H1 (cell line): Measurements from ENCODE around the gene VPS13C. TPM values are rescaled to one million over a fixed set of nuclear protein-coding genes. Genes with fewer than 3 reads are reported as not detected.

Experiments used
- CTCF ChIA-PET: fragments of 300-600 bp; sonication (Branson Sonifier 250); formaldehyde crosslinking; loops from one replicate; lab custom pipeline; 2021; ENCODE audit not compliant: partially characterized antibody; lab: Charles Lee
- POLR2A ChIA-PET: fragments of 300-600 bp; sonication (Branson Sonifier 250); formaldehyde crosslinking; loops from one replicate; lab custom pipeline; 2021; ENCODE audit warnings: inconsistent platforms; ENCODE audit not compliant: partially characterized antibody; lab: Charles Lee
- DNase-seq, 2 experiments: peaks; one replicate each; pipeline versions ENCODE4 v3.0.0 to v3.0.0-alpha.2; 2010 to 2022; ENCODE audit warnings: low spot score in 2 of 2, low read depth in 1 of 2, mixed read lengths in 1 of 2
- FAIRE-seq: peaks from 2 replicates; lab custom pipeline; 2011; peaks lifted over from hg19 to GRCh38; lab: Jason Lieb, UNC
- H2AFZ ChIP-seq: 2 replicates; pipeline ENCODE4 v1.8.1; 2012; ENCODE audit warnings: low read length, inconsistent platforms
- H2AK5ac ChIP-seq: 2 replicates; pipeline ENCODE4 v1.6.1; 2013; ENCODE audit warnings: low read depth, low read length
- H2BK120ac ChIP-seq: replicated peaks from 2 replicates; pipeline ENCODE3; 2013; ENCODE audit warnings: low read depth, low read length, inconsistent platforms
- H2BK12ac ChIP-seq: 2 replicates; pipeline ENCODE4 v1.6.1; 2013; ENCODE audit warnings: low read depth, low read length
- H2BK15ac ChIP-seq: 2 replicates; pipeline ENCODE4 v1.6.1; 2013; ENCODE audit warnings: low read length
- H2BK20ac ChIP-seq: 2 replicates; pipeline ENCODE4 v1.6.1; 2013; ENCODE audit warnings: low read length
- H2BK5ac ChIP-seq: 2 replicates; pipeline ENCODE4 v1.6.1; 2013; ENCODE audit warnings: low read depth, low read length
- H3K14ac ChIP-seq: 2 replicates; pipeline ENCODE4 v1.6.1; 2013; ENCODE audit warnings: inconsistent platforms; ENCODE audit not compliant: insufficient read length
- H3K18ac ChIP-seq: 2 replicates; pipeline ENCODE4 v1.6.1; 2013; ENCODE audit warnings: low read length; ENCODE audit errors: extremely low read depth
- H3K23ac ChIP-seq: 2 replicates; pipeline ENCODE4 v1.6.1; 2013; ENCODE audit warnings: inconsistent platforms; ENCODE audit not compliant: insufficient read length
- H3K23me2 ChIP-seq: 2 replicates; pipeline ENCODE4 v1.6.1; 2013; ENCODE audit warnings: low read depth, low read length
- H3K27ac ChIP-seq: 2 replicates; pipeline ENCODE4 v1.6.1; 2011; ENCODE audit warnings: low read depth, low read length, inconsistent platforms
- H3K27me3 ChIP-seq, 4 experiments: replicated peaks in 1 of 4; 1 replicate in 1 of 4; 2 replicates in 3 of 4; pipeline versions ENCODE4 v1.6.1 to v1.8.1; 2011 to 2013; ENCODE audit warnings: low read length in 3 of 4, mild to moderate bottlenecking in 3 of 4, inconsistent platforms in 2 of 4, mixed read lengths in 2 of 4, moderate library complexity in 1 of 4; ENCODE audit not compliant: control insufficient read depth in 3 of 4, insufficient read depth in 3 of 4; ENCODE audit errors: extremely low read depth in 1 of 4
- H3K36me3 ChIP-seq, 4 experiments: 2 replicates each; pipeline versions ENCODE4 v1.6.1 to v1.8.1; 2011 to 2013; ENCODE audit warnings: mild to moderate bottlenecking in 4 of 4, low read length in 3 of 4, moderate library complexity in 2 of 4, control low read depth in 1 of 4, inconsistent platforms in 1 of 4; ENCODE audit not compliant: insufficient read depth in 4 of 4, control insufficient read depth in 2 of 4
- H3K4ac ChIP-seq: replicated peaks from 2 replicates; pipeline ENCODE3; 2013; ENCODE audit warnings: low read length, low read depth, mixed read lengths, inconsistent platforms; ENCODE audit not compliant: insufficient read length
- H3K4me1 ChIP-seq, 4 experiments: replicated peaks in 1 of 4; 1 replicate in 1 of 4; 2 replicates in 3 of 4; pipeline versions ENCODE4 v1.6.1 to v1.8.1; 2011 to 2013; ENCODE audit warnings: low read length in 3 of 4, inconsistent platforms in 2 of 4, mixed read lengths in 1 of 4; ENCODE audit not compliant: insufficient read depth in 4 of 4, control insufficient read depth in 3 of 4
- H3K4me2 ChIP-seq, 2 experiments: 2 replicates each; pipeline versions ENCODE4 v1.6.1 to v1.8.1; 2011 to 2013; ENCODE audit warnings: low read depth in 2 of 2, low read length in 2 of 2, control low read depth in 1 of 2, inconsistent platforms in 1 of 2, mild to moderate bottlenecking in 1 of 2; ENCODE audit not compliant: insufficient read depth in 1 of 2
- H3K4me3 ChIP-seq, 4 experiments: fragments of 200-600, 300-600 bp in 1 of 4; sonication (generic), shearing (Covaris generic), sonication (Bioruptor Twin) in 1 of 4; 2 replicates each; pipeline versions ENCODE4 v1.5.1 to v1.8.1; 2011 to 2016; ENCODE audit warnings: low read length in 4 of 4, low read depth in 3 of 4, control low read depth in 2 of 4, inconsistent platforms in 2 of 4, mild to moderate bottlenecking in 2 of 4, mixed read lengths in 1 of 4, moderate library complexity in 1 of 4; ENCODE audit not compliant: insufficient read depth in 2 of 4; ENCODE audit errors: extremely low read depth in 1 of 4
- H3K56ac ChIP-seq: replicated peaks from 2 replicates; pipeline ENCODE3; 2013; ENCODE audit warnings: low read depth, mild to moderate bottlenecking, mixed read lengths, low read length, inconsistent platforms; ENCODE audit not compliant: insufficient read length
- H3K79me1 ChIP-seq: 2 replicates; pipeline ENCODE4 v1.6.1; 2013; ENCODE audit warnings: low read depth, low read length, control low read depth
- H3K79me2 ChIP-seq, 2 experiments: 2 replicates each; pipeline versions ENCODE4 v1.6.1 to v1.8.1; 2012 to 2013; ENCODE audit warnings: low read length in 2 of 2, mild to moderate bottlenecking in 2 of 2, inconsistent platforms in 1 of 2; ENCODE audit not compliant: insufficient read depth in 2 of 2, control insufficient read depth in 1 of 2
- H3K9ac ChIP-seq, 4 experiments: replicated peaks in 1 of 4; 1 replicate in 1 of 4; 2 replicates in 3 of 4; pipeline versions ENCODE4 v1.6.1 to v1.8.1; 2011 to 2013; ENCODE audit warnings: low read depth in 3 of 4, low read length in 3 of 4, control low read depth in 2 of 4, mild to moderate bottlenecking in 2 of 4, moderate library complexity in 2 of 4, inconsistent platforms in 1 of 4; ENCODE audit errors: extremely low read depth in 1 of 4
- H3K9me3 ChIP-seq, 2 experiments: 2 replicates each; pipeline versions ENCODE4 v1.6.1 to v1.8.1; 2012 to 2013; ENCODE audit warnings: mild to moderate bottlenecking in 2 of 2, moderate library complexity in 2 of 2, control low read depth in 1 of 2, inconsistent platforms in 1 of 2, low read depth in 1 of 2, low read length in 1 of 2, mixed read lengths in 1 of 2; ENCODE audit not compliant: insufficient read depth in 2 of 2
- H4K20me1 ChIP-seq, 2 experiments: replicated peaks in 1 of 2; 2 replicates each; pipeline versions ENCODE3 to v1.8.1; 2011 to 2013; ENCODE audit warnings: inconsistent platforms in 2 of 2, low read length in 2 of 2, mild to moderate bottlenecking in 1 of 2; ENCODE audit not compliant: insufficient read depth in 2 of 2, control insufficient read depth in 1 of 2
- H4K5ac ChIP-seq: 2 replicates; pipeline ENCODE4 v1.6.1; 2013; ENCODE audit warnings: low read length, low read depth, mixed read lengths, inconsistent platforms; ENCODE audit not compliant: insufficient read length
- H4K8ac ChIP-seq: 2 replicates; pipeline ENCODE4 v1.8.0; 2013; ENCODE audit warnings: mild to moderate bottlenecking, moderate library complexity, low read length, inconsistent platforms; ENCODE audit not compliant: insufficient read depth; ENCODE audit errors: extremely low read depth
- H4K91ac ChIP-seq: replicated peaks from 2 replicates; pipeline ENCODE3; 2013; ENCODE audit warnings: low read length, mixed read lengths, inconsistent platforms; ENCODE audit not compliant: insufficient read length
- CBX5 ChIP-seq: fragments of 300-800, 300-1000 bp; sonication (generic); IDR thresholded peaks from 2 replicates; pipeline ENCODE4 v1.7.1; 2016; ENCODE audit warnings: antibody characterized with exemption, low read length, low read depth
- CBX8 ChIP-seq: fragments of 300-800, 300-1000 bp; sonication (generic); IDR thresholded peaks from 2 replicates; pipeline ENCODE4 v1.7.1; 2016; ENCODE audit warnings: low read depth, low read length, borderline replicate concordance
- CEBPB ChIP-seq: IDR thresholded peaks from 2 replicates; pipeline ENCODE4 v1.6.1; 2012; ENCODE audit warnings: low read depth, low read length
- GTF2F1 ChIP-seq: IDR thresholded peaks from 2 replicates; pipeline ENCODE4 v1.6.1; 2012; ENCODE audit warnings: low read depth, low read length, improper control_type of control experiment, borderline replicate concordance
- HDAC6 ChIP-seq: IDR thresholded peaks from one replicate; pipeline ENCODE4 v1.7.1; 2012; ENCODE audit warnings: low read depth, mild to moderate bottlenecking, inconsistent platforms, low read length, moderate library complexity
- JUN ChIP-seq: IDR thresholded peaks from 2 replicates; pipeline ENCODE4 v1.6.1; 2011; ENCODE audit warnings: low read depth, mild to moderate bottlenecking, improper control_type of control experiment, low read length
- JUND ChIP-seq: IDR thresholded peaks from 2 replicates; pipeline ENCODE4 v1.6.1; 2011; ENCODE audit warnings: mild to moderate bottlenecking, improper control_type of control experiment, low read length
- KDM4A ChIP-seq: IDR thresholded peaks from one replicate; pipeline ENCODE4 v1.7.1; 2012; ENCODE audit warnings: low read depth, mild to moderate bottlenecking, moderate library complexity, low read length, inconsistent platforms; ENCODE audit not compliant: severe bottlenecking
- PHF8 ChIP-seq: fragments of 200-600 bp; sonication (generic); conservative IDR thresholded peaks from 2 replicates; pipeline ENCODE4 v1.7.1; 2012; ENCODE audit warnings: low read depth, mild to moderate bottlenecking, inconsistent platforms, low read length, moderate library complexity
- RNF2 ChIP-seq: fragments of 200-900, 300-1000 bp; sonication (generic); IDR thresholded peaks from 2 replicates; pipeline ENCODE4 v1.7.1; 2016; ENCODE audit warnings: borderline replicate concordance, low read depth, mild to moderate bottlenecking, antibody characterized with exemption, low read length; ENCODE audit not compliant: poor library complexity, severe bottlenecking; ENCODE audit errors: missing control alignments
- SUZ12 ChIP-seq: fragments of 200-600 bp; sonication (generic); IDR thresholded peaks from 2 replicates; pipeline ENCODE4 v1.6.1; 2012; ENCODE audit warnings: mild to moderate bottlenecking, inconsistent platforms, low read length, moderate library complexity, mixed read lengths
- TAF7 ChIP-seq: optimal IDR thresholded peaks from 2 replicates; pipeline ENCODE3; 2011; ENCODE audit warnings: low read depth, mild to moderate bottlenecking, inconsistent platforms, low read length, moderate library complexity, borderline replicate concordance
- TBP ChIP-seq: IDR thresholded peaks from 2 replicates; pipeline ENCODE4 v1.6.1; 2011; ENCODE audit warnings: low read depth, low read length, improper control_type of control experiment
- WGBS, 2 experiments: shearing (Covaris generic) in 1 of 2; methylation state at CpG; one replicate each; pipeline versions ENCODE4 v1.1.6 to v1.1.7; 2013 to 2015; ENCODE audit warnings: low lambda C conversion rate in 2 of 2, mixed read lengths in 2 of 2, inconsistent platforms in 1 of 2, low coverage in 1 of 2, missing lambda C conversion rate in 1 of 2; ENCODE audit not compliant: insufficient replicate concordance in 2 of 2, insufficient coverage in 1 of 2, insufficient read length in 1 of 2; ENCODE audit errors: extremely low coverage in 1 of 2, missing lambda C conversion rate in 1 of 2; 5-methylcytosine and 5-hydroxymethylcytosine counted together
- polyA plus RNA-seq, 7 experiments: library from polyadenylated mRNA; depleted of rRNA in 3 of 7; stranded (reverse) in 5 of 7; unstranded in 2 of 7; fragments of >200 nt in 5 of 7; fragments of 200-250 nt in 2 of 7; gene quantifications; 1 replicate in 5 of 7; 2 replicates in 1 of 7; 4 replicates in 1 of 7; pipeline versions ENCODE4 v1.2.1 to v1.2.3, GENCODE V29; 2011 to 2013; ENCODE audit warnings: missing spikeins in 2 of 7, mixed read lengths in 2 of 7
- total RNA-seq: library from RNA; stranded (reverse); fragmentation: NEBNext Ultra II Directional; extraction: Animal tissue kit (Norgen Biotek cat#: 25700); gene quantifications from 2 replicates; pipeline ENCODE4 v1.2.1, GENCODE V29; 2021

VPS13C gene
- total and polyA plus RNA-seq, 2 of the 8 experiments (the other 6 are each of a cell fraction or from before 2014, with no cell fraction given), result 4.8 to 18.8 TPM

DNA sequence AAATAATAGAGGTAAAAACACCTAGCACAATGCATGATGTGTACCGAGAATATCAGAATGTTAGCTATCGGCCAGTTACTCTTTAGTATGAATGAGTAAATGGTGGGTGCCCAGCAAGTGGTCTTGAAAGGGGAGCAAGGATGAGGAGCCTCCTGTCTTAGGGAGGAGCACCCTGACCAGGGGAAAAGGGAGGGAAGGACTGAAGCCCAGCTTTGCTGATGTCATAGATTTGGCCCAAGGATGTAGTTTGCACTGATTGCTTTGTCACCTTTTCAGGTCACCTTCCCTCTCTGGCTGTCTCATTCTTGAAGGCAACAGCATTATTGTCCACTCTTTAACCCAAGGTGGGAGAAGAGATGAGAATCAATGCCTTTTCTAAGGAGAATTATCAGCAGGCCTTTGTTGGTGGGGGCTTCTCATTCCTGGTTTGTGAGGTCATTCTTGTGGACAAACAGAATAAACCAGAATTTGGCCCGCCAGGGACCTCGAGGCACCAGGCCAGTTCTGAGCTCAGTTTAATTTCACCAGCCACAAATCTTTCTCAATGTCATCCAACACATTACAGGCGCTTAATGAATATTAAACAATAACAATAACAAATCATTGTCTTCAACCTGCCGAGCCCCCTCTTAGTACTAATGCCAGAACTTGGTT, 231.3 kb downstream of the VPS13C start:
- no peak overlapping the region for H3K4me3 ChIP-seq
- no peaks in the 10 kb centered on the region for H3K23me2 ChIP-seq
- H3K27ac ChIP-seq, result no peak overlapping the region
- H2AK5ac ChIP-seq, result no peak overlapping the region
- H4K91ac ChIP-seq, result no peak overlapping the region
- H3K9ac ChIP-seq, result no peak overlapping the region
- no peaks in the 10 kb centered on the region for H3K9me3 ChIP-seq
- no peaks in the 10 kb centered on the region for H4K20me1 ChIP-seq
- no peak overlapping the region for H4K8ac ChIP-seq
- no peak overlapping the region for H3K4ac ChIP-seq
- 89% methylated on average over 6 of the region's 6 CpGs; no CpG with 5 or more reads in 1 of the 2 experiments for WGBS, 2 experiments
- no peak overlapping the region; the same call in 1 of the 2 replicates for H2BK15ac ChIP-seq
- H4K5ac ChIP-seq, result no peak overlapping the region
- H3K79me2 ChIP-seq, result no peaks in the 10 kb centered on the region
- no peak for DNase-seq
- H3K79me1 ChIP-seq, result no peaks in the 10 kb centered on the region
- H2BK12ac ChIP-seq, result no peak overlapping the region
- peaks cover 0 to 9% (median under 1%) of the 10 kb centered on the region in 4 experiments; a peak in 3 of 7 replicates for H3K4me1 ChIP-seq
- ChIA-PET CTCF (interaction anchor here (1.0 to 3.6 kb wide), 6 partner anchors 9 to 127 kb away, joined by 3 to 18 read pairs (median 4); no protein-coding TSS in a partner anchor), POLR2A (no interaction called here)
- H3K18ac ChIP-seq, result no peak overlapping the region
- no peak overlapping the region for H3K23ac ChIP-seq
- no peak overlapping the region for H3K56ac ChIP-seq
- no peak overlapping the region for H2BK5ac ChIP-seq
- no peaks in the 10 kb centered on the region for H3K36me3 ChIP-seq
- H2BK120ac ChIP-seq, result no peak overlapping the region
- no peak overlapping the region for H2AFZ ChIP-seq
- H3K27me3 ChIP-seq, result no peaks in the 10 kb centered on the region
- H2BK20ac ChIP-seq, result no peak overlapping the region
- H3K4me2 ChIP-seq, result no peak overlapping the region
- FAIRE-seq, result no peak
- H3K14ac ChIP-seq, result no peak overlapping the region
- TF ChIP-seq HDAC6, result no peak
- TF ChIP-seq GTF2F1, result no peak
- TF ChIP-seq CBX8, result no peak
- no peak for TF ChIP-seq PHF8
- no peak for TF ChIP-seq CBX5
- no peak for TF ChIP-seq SUZ12
- TF ChIP-seq JUND, result no peak
- TF ChIP-seq KDM4A, result no peak
- TF ChIP-seq CEBPB, result no peak
- no peak for TF ChIP-seq TBP
- TF ChIP-seq JUN, result no peak
- no peak for TF ChIP-seq RNF2
- no peak for TF ChIP-seq TAF7
